ENCODE results near the gene DKK1.

DNA sequence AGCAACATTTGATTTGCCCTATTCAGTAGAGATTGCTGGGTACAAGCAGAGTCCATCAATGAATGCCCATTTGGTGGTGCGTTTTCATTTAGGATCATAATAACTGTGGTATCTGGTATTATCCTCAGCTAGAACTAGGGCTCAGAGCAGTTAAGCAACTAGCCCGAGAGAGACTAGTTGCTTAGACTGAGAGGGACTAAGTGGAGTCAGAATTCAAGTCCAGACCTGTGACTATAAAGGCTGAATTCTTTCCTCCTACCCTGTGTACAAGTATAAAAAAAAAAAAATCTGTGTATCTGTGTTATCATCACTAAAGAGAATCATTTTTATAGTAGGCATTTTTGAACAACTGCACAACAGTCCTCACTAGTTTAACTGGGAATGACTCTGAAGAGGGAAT is 45.3 kb upstream of the DKK1 start:
- TF ChIP-seq, protein P1, sequence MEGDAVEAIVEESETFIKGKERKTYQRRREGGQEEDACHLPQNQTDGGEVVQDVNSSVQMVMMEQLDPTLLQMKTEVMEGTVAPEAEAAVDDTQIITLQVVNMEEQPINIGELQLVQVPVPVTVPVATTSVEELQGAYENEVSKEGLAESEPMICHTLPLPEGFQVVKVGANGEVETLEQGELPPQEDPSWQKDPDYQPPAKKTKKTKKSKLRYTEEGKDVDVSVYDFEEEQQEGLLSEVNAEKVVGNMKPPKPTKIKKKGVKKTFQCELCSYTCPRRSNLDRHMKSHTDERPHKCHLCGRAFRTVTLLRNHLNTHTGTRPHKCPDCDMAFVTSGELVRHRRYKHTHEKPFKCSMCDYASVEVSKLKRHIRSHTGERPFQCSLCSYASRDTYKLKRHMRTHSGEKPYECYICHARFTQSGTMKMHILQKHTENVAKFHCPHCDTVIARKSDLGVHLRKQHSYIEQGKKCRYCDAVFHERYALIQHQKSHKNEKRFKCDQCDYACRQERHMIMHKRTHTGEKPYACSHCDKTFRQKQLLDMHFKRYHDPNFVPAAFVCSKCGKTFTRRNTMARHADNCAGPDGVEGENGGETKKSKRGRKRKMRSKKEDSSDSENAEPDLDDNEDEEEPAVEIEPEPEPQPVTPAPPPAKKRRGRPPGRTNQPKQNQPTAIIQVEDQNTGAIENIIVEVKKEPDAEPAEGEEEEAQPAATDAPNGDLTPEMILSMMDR (IDR thresholded peaks at IDR 0.05), result no peak
- TF ChIP-seq POLR2AphosphoS5 (IDR thresholded peaks at IDR 0.05) (no peak), POLR2A (IDR thresholded peaks at IDR 0.05) (no peak)

All from breast epithelium (tissue), 3 donors.